Superior temporal gyrus (tissue), 1 donor: ENCODE measurements around the gene GIGYF1.
"Not testable (repeated sequence)": the region's sequence is repeated elsewhere in the genome, so short reads cannot be mapped to it uniquely, and the experiment has no call there.

Experiments used
- DNase-seq: peaks from one replicate; pipeline ENCODE4 v3.0.0-alpha.2; 2016; ENCODE audit errors: extremely low spot score

Gene GIGYF1

DNA sequence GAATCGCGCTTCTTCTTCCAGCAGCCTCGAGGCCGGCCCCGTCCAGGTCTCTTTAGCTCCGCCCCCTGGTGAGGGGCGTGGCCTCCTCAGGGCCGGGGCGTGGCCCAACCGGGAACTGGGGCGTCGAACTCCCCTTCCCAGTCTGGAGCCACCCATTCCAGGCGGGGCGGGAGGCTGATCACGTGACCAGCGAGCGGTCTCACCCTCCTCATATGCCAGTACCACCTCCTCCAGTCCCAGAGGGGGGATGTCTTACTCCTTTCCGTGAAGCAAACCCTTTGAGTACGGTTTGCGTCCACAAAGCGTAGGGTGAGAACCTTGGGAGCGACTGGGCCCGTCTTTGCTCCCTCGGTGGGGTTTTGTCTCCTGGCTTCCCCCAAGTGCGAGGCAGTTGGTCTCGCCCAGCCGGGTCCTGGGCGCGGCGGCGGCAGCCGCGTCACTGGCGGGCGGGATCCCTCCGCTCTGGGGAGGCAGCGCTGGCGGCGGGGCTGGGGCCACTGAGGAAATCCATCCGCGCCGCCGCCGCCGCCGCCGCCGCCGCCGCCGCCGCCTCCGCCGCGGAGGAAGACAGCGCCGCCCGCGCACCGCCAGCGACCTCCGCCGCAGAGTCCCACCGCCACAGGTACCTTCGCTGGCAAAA lies 20.6 kb downstream of the GIGYF1 start, which contains the start of gene GNB2:
Gene GNB2, plus strand, starts transcription at position 439 of the 640 bp plus-strand sequence. CDS start 2,526 bp downstream, outside the sequence.
- peak; percentile 98 for DNase-seq

DNA sequence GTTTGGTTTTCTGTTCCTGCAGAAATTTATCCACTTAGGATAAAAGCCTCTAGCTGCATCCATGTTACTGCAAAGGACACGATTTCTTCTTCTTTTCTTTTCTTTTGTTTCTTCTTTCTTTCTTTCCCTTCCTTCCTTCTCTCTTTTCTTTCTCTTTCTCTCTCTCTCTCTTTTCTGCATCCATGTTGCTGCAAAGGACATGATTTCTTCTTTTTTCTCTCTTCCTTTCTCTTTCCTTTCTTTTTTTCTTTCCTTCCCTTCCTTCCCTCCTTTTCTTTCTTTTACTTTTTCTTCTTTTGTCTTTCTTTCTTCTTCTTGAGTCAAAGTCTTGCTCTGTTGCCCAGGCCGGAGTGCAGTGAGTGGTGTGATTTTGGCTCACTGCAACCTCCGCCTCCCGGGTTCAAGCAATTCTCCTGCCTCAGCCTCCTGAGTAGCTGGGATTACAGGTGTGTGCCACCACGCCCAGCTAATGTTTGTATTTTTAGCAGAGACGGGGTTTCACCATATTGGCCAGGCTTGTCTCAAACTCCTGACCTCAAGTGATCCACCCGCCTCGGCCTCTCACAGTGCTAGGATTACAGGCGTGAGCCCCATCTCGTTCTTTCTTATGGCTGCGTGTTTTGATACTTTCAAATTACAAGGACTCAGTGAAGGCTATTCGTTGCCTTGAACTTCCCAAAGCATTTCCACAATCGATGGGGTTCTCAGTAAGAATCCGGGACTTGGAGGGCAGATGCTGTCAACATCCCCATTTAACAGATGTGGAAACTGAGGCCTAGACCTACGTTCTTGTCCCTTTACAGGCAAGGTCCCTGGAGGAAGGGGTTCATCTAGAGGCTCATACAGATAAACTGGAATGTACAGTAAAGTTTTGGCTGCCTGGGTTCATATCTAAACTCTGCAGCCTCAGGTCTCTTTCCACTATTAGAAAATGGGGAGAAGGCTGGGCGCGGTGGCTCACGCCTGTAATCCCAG lies 22.4 kb downstream of the GIGYF1 start:
- no peak for DNase-seq

GRCh38 chr7:100670074-100670473 lies 24.0 kb downstream of the GIGYF1 start:
- no peak for DNase-seq

- DNase-seq, result not testable (repeated sequence)
These were observed 24.9 kb downstream of the GIGYF1 start for GRCh38 chr7:100669106-100669505.

- no peak for DNase-seq
These were observed 26.0 kb downstream of the GIGYF1 start for GRCh38 chr7:100668069-100668449.

DNA sequence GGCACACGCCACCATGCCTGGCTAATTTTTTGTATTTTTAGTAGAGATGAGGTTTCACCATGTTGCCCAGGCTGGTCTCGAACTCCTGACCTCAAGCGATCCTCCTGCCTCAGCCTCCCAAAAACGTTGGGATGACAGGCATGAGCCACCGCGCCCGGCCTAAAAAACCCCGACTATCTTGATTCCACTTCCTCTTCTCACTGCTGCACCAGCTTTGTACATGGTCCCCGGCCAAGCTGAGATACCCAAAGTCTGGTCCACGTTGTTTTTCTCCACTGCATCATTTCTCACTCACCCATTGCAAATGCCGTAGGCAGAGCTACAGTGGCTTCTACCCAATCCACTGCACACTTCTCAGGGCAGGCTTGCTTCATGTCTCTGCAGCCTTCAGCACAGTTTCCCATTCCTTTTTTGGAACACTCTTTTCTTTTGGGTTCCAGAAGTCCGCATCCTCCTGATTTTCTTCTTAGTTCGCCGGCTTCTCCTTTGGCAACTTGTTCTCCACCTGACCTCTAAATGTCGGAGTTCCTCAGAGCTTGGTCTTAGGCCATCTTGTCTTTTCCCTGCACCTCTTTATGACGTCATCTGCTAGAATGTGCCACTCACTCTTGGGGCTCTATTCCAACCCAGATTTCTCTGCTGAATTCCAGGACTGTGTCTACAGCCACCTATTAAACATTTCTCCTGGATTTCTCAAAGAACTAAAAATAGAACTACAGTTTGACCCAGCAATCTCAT lies 26.6 kb downstream of the GIGYF1 start:
- DNase-seq, result no peak

GRCh38 chr7:100665168-100665726 lies 28.8 kb downstream of the GIGYF1 start:
- no peak for DNase-seq

- DNase-seq, result not testable (repeated sequence)
These were observed 31.8 kb downstream of the GIGYF1 start for GRCh38 chr7:100662194-100662776.

- DNase-seq, result peak; percentile 68
These were observed 38.0 kb downstream of the GIGYF1 start, which contains the start of gene ACTL6B for GRCh38 chr7:100655908-100656674. TSS of gene ACTL6B (minus strand) at chr7:100656448. CDS start at chr7:100656354, 94 bp downstream.

- no peak for DNase-seq
These were observed 38.9 kb downstream of the GIGYF1 start for GRCh38 chr7:100654908-100655831.

- no peak for DNase-seq
These were observed 44.1 kb downstream of the GIGYF1 start for GRCh38 chr7:100649826-100650565.

DNA sequence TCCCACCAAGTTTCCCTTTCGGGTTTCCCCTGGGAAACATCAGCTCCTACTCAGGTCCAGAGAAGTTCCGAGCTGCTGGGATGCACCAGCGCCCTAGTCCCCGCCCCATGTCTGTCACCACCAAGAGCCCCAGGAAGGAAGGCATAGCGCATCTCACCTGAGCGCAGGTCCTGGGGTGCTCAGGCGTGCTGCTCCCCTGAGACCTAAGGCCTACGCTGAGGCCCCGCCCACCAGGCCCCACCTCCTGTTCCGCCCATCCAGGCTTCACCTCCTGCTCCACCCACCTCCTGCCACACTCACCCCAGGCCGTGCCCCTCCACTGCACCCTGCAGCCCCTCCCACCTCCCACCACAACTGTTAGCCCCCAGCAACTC lies 51.5 kb downstream of the GIGYF1 start:
- DNase-seq, result no peak

DNA sequence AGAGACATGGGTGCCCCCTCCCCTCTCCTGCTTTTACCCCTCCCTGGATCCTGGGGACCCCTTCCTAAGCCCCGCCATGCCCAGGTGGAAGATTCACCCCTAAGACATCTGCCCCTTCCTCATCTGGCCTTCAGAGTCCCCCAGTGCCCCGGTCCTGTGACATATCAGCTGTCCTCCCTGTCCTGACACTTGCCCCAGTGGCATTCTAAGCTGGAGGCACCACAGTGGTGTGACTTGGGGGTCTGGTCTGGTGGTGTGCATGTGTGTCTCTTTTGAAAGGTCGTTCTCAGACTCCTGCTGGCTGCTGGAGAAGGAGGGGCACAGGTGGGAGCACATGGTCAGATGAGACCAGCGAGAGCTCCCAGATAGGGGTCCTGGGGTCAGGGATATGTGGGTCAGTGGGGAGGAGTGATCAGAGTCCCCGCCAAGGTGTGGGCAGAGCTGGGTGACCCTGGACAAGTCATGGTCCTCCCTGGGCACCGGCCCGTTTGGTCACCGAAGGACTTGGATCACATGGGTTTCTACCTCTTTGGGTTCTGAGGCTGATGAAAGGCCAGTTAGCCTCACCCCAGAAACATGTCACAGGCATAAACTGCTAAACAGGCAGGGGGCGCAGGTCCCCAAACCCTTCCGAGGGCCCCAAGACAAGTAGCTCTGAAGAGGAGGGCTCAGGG lies 52.1 kb downstream of the GIGYF1 start:
- DNase-seq, result no peak

- DNase-seq, result no peak
These were observed 52.6 kb downstream of the GIGYF1 start, which contains the start of gene TFR2 for GRCh38 chr7:100641463-100641859. TSS of gene TFR2 (minus strand) at chr7:100641552. CDS start at chr7:100641509, 43 bp downstream.

GRCh38 chr7:100640517-100641440 lies 53.3 kb downstream of the GIGYF1 start:
- no peak for DNase-seq

DNA sequence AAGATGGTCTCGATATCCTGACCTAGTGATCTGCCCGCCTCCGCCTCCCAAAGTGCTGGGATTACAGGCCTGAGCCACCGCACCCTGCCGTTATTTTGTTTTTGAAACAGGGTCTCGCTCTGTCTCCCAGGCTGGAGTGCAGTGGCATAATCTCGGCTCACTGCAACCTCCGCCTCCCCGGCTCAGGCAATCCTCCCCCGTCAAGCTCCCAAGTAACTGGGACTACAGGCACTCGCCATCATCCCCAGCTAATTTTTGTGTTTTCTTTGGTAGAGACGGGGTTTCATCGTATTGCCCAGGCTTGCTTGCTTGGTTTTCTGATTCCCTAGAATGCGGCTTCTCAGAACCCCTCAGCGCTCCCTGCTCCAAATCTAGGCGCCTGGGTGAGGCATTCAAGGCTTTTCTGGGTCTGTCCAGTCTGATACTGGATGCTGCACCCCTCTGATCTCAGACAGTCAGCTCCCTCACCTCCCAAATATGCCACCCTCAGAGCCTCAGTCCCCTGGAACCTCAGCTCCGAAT lies 54.0 kb downstream of the GIGYF1 start:
- DNase-seq, result no peak
